ENCODE measurements around the gene SLC16A10. TPM values are rescaled to one million over a fixed set of nuclear protein-coding genes. Genes with fewer than 3 reads are reported as not detected.

The SLC16A10 gene
- total and polyA plus RNA-seq, 9 donors = 1.3 to 5.1 (median 2.5) TPM

DNA sequence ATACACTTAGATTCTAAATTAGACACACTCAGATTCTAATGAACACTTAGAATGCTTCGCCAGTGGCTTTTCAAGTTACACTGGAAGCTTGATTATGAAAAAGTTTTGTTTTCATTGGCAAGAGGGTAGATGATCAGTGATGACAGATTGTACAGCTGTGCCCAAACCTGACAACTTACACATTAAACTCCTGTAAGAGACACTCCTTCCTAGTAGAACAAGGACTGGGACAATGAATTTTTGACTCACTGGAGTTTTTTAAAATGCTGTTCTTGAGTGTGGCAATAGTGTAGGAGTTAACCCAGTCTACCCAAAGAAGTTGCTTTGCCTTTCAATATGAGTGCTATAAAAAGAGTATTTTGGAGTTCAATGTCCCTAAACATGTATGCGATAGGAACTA, 140.8 kb downstream of the SLC16A10 start:
- Histone ChIP-seq H3K36me3 (ENCODE audit: control insufficient read depth, insufficient read depth, low read length) (no peaks in the 10 kb centered on the region), H3K27me3 (ENCODE audit: control insufficient read depth, insufficient read depth, low read length) (no peaks in the 10 kb centered on the region), H3K9me3 (replicated peaks; ENCODE audit: control insufficient read depth, low read depth, low read length) (no peaks in the 10 kb centered on the region), H3K4me1 (ENCODE audit: control insufficient read depth, insufficient read depth, low read length) (no peaks in the 10 kb centered on the region), H3K4me3 (ENCODE audit: low read length) (no peak overlapping the region), H3K27ac (ENCODE audit: low read length) (no peak overlapping the region)
- DNase-seq = no peak
- WGBS (ENCODE audit: insufficient coverage) = no CpG with 5 or more reads among the region's 2 CpGs

DNA sequence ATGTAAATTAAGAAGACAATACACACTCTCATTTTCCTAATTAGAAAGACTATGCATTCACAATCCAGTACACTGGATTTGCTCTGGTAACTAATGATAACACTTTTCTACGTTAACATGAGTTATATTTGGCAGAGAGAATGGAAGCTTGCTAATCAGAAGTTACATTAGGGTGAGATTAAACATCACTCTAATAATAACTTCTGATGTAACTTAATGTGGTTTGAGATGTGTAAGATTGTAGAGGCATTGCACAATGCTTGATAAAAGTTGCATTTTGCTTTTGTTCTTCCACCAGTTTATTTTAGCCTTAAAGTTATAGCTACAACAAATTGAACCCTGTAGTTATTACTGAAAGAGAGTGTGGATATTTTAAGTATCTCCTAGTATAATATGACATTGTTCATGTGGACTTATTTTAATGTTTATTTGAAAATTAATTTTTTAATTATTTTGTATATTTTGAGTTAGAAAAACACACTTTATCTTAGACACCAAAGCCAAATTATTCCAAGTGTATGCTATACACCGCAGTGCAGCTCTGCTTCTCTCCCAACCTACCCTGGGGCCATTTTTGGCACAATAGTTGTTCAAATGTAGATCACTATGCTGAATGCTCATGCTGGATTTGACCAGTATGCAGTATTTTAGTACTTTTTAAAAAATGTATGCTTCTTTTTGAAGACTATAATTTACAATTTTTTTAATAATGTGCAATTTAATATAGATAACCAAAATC, 143.2 kb downstream of the SLC16A10 start:
- Histone ChIP-seq H3K4me3 (ENCODE audit: low read length) (no peak overlapping the region), H3K36me3 (ENCODE audit: control insufficient read depth, insufficient read depth, low read length) (no peaks in the 10 kb centered on the region), H3K27me3 (ENCODE audit: control insufficient read depth, insufficient read depth, low read length) (no peaks in the 10 kb centered on the region), H3K27ac (ENCODE audit: low read length) (no peak overlapping the region), H3K9me3 (replicated peaks; ENCODE audit: control insufficient read depth, low read depth, low read length) (no peaks in the 10 kb centered on the region), H3K4me1 (ENCODE audit: control insufficient read depth, insufficient read depth, low read length) (no peaks in the 10 kb centered on the region)
- DNase-seq = peak; percentile 12
- no CpG with 5 or more reads among the region's 2 CpGs for WGBS (ENCODE audit: insufficient coverage)

DNA sequence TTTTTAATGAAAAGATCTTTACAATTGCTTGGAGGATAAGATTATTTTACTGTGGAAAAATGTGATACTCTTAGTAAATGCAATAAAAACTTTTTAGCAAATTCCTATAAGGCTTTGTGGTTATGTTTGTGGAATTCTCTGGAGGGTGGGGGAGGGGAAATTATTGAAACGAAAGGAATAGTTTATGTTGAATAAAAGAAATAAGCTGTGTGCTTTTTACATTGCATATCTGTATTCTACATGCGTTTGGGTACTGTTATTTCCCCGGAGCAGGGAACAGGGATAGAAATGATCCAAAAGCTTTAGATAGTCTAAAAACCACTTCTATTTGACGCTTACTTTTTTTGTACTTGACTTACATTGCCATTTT, 143.8 kb downstream of the SLC16A10 start:
- Histone ChIP-seq H3K36me3 (ENCODE audit: control insufficient read depth, insufficient read depth, low read length) (no peaks in the 10 kb centered on the region), H3K4me3 (ENCODE audit: low read length) (no peak overlapping the region), H3K27me3 (ENCODE audit: control insufficient read depth, insufficient read depth, low read length) (no peaks in the 10 kb centered on the region), H3K27ac (ENCODE audit: low read length) (no peak overlapping the region), H3K4me1 (ENCODE audit: control insufficient read depth, insufficient read depth, low read length) (no peaks in the 10 kb centered on the region), H3K9me3 (replicated peaks; ENCODE audit: control insufficient read depth, low read depth, low read length) (no peaks in the 10 kb centered on the region)
- no CpG with 5 or more reads among the region's 4 CpGs for WGBS (ENCODE audit: insufficient coverage)
- DNase-seq = no peak

DNA sequence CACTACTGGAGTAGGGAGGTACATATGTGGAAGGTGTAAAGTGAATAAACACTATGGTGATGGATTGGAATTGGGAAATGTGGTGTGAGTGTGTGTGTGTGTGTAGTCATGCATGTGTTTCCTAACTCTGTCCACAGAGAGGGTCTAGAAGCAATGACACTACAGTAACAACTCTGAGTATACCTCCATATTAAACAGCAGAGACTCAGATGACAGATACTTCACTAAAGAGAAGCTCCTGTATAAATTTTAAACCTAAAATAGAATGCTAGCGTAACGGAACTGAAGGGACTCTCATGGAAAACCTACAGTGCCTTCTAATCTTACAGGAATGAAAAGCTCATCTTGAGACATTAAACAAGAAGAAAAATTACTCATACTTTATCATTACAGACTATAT, 150.5 kb downstream of the SLC16A10 start:
- H3K36me3 ChIP-seq (ENCODE audit: control insufficient read depth, insufficient read depth, low read length) = no peaks in the 10 kb centered on the region
- no peaks in the 10 kb centered on the region for H3K4me1 ChIP-seq (ENCODE audit: control insufficient read depth, insufficient read depth, low read length)
- no peak overlapping the region for H3K4me3 ChIP-seq (ENCODE audit: low read length)
- no peaks in the 10 kb centered on the region for H3K27me3 ChIP-seq (ENCODE audit: control insufficient read depth, insufficient read depth, low read length)
- WGBS (ENCODE audit: insufficient coverage) = no CpG with 5 or more reads among the region's 2 CpGs
- no peaks in the 10 kb centered on the region for H3K9me3 ChIP-seq (replicated peaks; ENCODE audit: control insufficient read depth, low read depth, low read length)
- no peak overlapping the region for H3K27ac ChIP-seq (ENCODE audit: low read length)
- DNase-seq = no peak

DNA sequence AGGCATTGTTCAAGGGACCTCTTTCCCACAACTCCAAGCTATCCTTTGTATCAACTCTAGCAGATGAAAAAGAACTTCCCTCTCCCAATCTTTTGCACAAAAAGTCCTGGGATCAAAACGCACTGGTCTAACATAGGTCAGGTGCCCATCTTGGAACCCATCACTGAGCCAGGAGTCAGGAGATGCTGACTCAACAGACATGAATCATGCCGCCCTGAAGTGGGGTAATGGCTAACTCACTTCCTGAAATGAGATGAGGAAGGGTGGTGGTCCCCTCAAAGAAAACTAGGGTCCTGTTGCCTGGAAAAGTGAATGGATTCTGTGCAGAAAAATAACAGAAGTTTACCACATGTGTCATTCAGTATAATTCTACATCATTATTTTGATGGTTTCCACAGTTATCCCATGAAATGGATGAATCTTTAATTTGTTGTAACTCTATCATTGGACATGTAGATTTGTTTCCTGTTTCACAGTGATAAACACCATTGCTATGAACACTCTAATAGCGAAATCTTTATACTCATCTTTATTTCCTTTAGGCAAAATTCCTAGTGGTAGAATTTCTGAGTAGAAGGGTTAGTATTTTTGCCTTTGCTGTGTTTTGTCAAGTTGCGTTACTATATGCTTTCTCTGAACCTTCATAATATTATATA, 151.3 kb downstream of the SLC16A10 start:
- H3K27me3 ChIP-seq (ENCODE audit: control insufficient read depth, insufficient read depth, low read length) = no peaks in the 10 kb centered on the region
- no peak for DNase-seq
- H3K4me3 ChIP-seq (ENCODE audit: low read length) = no peak overlapping the region
- 80% methylated on average over 1 of the region's 4 CpGs for WGBS (ENCODE audit: insufficient coverage)
- H3K27ac ChIP-seq (ENCODE audit: low read length) = no peak overlapping the region
- H3K4me1 ChIP-seq (ENCODE audit: control insufficient read depth, insufficient read depth, low read length) = peaks cover 3% of the 10 kb centered on the region
- H3K36me3 ChIP-seq (ENCODE audit: control insufficient read depth, insufficient read depth, low read length) = no peaks in the 10 kb centered on the region
- H3K9me3 ChIP-seq (replicated peaks; ENCODE audit: control insufficient read depth, low read depth, low read length) = no peaks in the 10 kb centered on the region

DNA sequence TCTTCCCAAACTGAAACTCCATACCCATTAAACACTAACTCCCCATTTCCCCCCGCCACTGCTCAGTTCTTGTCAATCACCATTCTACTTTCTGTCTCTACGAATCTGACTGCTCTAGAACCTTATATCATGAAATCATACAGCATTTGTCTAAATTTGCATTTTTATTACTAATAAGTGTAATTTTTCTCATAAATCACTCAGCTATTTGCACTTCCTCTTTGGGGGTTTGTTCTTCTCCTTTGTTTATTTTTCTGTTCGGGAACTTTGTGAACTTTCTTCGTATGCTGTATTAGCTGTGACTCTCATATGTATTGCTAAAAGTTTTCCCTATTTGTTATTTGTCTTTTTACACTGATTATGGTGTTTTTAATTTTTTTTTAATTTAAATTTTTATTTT, 152.2 kb downstream of the SLC16A10 start:
- no CpG with 5 or more reads among the region's 4 CpGs for WGBS (ENCODE audit: insufficient coverage)
- H3K27ac ChIP-seq (ENCODE audit: low read length) = no peak overlapping the region

DNA sequence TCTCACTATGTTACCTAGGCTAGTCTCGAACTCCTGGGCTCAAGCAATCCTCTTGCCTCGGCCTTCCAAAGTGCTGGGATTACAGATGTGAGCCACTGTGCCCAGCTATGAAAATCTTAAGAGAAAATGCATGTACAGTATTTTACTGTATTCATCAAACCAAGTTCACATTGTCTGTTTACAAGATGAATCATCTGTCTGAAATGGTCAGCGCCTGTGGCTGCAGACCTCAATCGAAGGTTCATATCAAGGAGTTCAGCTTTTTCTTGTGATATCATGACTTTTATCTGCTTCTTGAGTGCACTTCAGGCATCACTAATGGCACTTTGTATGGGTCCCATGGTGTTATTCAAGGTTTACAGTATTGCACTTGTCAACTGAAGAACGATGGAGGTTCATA, 155.1 kb downstream of the SLC16A10 start:
- peaks cover 3% of the 10 kb centered on the region for H3K4me1 ChIP-seq (ENCODE audit: control insufficient read depth, insufficient read depth, low read length)
- H3K9me3 ChIP-seq (replicated peaks; ENCODE audit: control insufficient read depth, low read depth, low read length) = no peaks in the 10 kb centered on the region
- no peak overlapping the region for H3K4me3 ChIP-seq (ENCODE audit: low read length)
- 80% methylated on average over 1 of the region's 5 CpGs for WGBS (ENCODE audit: insufficient coverage)
- H3K27me3 ChIP-seq (ENCODE audit: control insufficient read depth, insufficient read depth, low read length) = no peaks in the 10 kb centered on the region
- no peak overlapping the region for H3K27ac ChIP-seq (ENCODE audit: low read length)
- no peak for DNase-seq
- no peaks in the 10 kb centered on the region for H3K36me3 ChIP-seq (ENCODE audit: control insufficient read depth, insufficient read depth, low read length)

More for the DNA sequence above, 152.2 kb downstream of the SLC16A10 start:
- peaks cover 3% of the 10 kb centered on the region for H3K4me1 ChIP-seq (ENCODE audit: control insufficient read depth, insufficient read depth, low read length)
- H3K27me3 ChIP-seq (ENCODE audit: control insufficient read depth, insufficient read depth, low read length) = no peaks in the 10 kb centered on the region
- H3K4me3 ChIP-seq (ENCODE audit: low read length) = no peak overlapping the region
- no peaks in the 10 kb centered on the region for H3K36me3 ChIP-seq (ENCODE audit: control insufficient read depth, insufficient read depth, low read length)
- no peak for DNase-seq
- no peaks in the 10 kb centered on the region for H3K9me3 ChIP-seq (replicated peaks; ENCODE audit: control insufficient read depth, low read depth, low read length)

DNA sequence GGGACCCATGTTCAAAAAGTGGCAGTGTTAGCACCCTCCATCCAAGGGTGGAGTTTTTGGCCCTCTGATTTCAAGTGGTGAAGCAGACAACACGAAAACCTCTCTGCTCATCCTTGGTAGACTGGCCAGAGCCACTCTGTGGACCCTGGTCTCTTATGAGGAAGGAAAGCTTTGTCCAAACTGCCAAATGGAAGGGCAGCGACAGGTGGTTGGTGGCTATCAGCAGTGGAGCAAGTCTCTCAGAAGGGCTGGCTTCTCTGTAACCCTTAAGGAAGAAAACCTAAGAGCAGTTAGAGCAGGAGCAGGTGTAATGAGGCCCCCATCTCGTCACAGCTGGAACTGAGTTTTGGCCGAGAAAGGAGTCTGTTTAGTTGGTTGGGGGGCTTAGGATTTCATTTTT, 155.8 kb downstream of the SLC16A10 start:
- Histone ChIP-seq H3K4me1 (ENCODE audit: control insufficient read depth, insufficient read depth, low read length) (peaks cover 3% of the 10 kb centered on the region), H3K9me3 (replicated peaks; ENCODE audit: control insufficient read depth, low read depth, low read length) (no peaks in the 10 kb centered on the region), H3K4me3 (ENCODE audit: low read length) (no peak overlapping the region), H3K27ac (ENCODE audit: low read length) (no peak overlapping the region), H3K27me3 (ENCODE audit: control insufficient read depth, insufficient read depth, low read length) (no peaks in the 10 kb centered on the region), H3K36me3 (ENCODE audit: control insufficient read depth, insufficient read depth, low read length) (no peaks in the 10 kb centered on the region)
- DNase-seq = no peak
- WGBS (ENCODE audit: insufficient coverage) = 100% methylated on average over 1 of the region's 4 CpGs

DNA sequence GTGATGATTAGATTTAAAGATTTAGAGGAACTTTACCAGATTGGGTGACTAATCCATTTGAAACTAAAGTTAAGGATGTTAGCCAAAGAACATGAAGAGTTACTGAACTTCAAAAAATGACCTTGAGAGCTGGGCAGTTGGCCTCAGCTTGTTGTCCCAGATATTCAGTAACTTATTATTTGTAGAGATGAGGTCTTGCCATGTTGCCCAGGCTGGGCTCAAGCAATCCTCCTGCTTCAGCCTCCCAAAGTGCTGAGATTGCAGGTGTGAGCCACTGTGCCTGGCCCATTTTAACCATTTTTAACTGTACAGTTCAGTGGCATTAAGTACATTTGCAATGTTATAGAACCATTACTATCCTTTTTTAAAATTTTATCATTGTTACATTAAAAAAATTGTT, 161.5 kb downstream of the SLC16A10 start:
- Histone ChIP-seq H3K27me3 (ENCODE audit: control insufficient read depth, insufficient read depth, low read length) (no peaks in the 10 kb centered on the region), H3K9me3 (replicated peaks; ENCODE audit: control insufficient read depth, low read depth, low read length) (no peaks in the 10 kb centered on the region), H3K27ac (ENCODE audit: low read length) (no peak overlapping the region), H3K4me3 (ENCODE audit: low read length) (no peak overlapping the region), H3K36me3 (ENCODE audit: control insufficient read depth, insufficient read depth, low read length) (no peaks in the 10 kb centered on the region), H3K4me1 (ENCODE audit: control insufficient read depth, insufficient read depth, low read length) (no peaks in the 10 kb centered on the region)
- DNase-seq = no peak

DNA sequence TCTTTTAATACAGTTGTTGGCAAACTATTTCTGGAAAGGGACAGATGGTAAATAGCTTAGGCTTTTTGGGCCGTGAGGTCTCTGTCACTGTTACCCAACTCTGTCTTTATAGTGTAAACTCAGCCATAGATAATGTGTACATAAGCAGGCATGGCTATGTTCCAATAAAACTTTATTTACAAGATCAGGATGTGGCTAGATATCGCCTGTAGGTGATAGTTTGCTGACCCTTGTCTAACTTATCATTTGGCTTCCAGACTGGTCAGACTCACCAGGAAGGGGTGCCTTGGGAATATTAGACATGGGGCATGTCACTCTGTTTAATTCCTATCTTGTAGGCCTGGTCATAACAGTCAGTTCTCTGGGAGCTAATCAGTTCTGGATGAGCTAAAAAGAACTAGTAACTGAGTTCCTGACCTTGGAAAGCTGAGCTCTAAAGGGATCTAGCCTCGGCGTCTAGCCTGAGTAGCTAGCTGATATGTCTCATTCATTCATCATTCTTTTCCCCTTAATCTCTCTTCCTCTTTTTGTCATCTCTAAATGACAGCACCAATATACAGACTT, 163.6 kb downstream of the SLC16A10 start:
- Histone ChIP-seq H3K4me1 (ENCODE audit: control insufficient read depth, insufficient read depth, low read length) (no peaks in the 10 kb centered on the region), H3K4me3 (ENCODE audit: low read length) (no peak overlapping the region), H3K9me3 (replicated peaks; ENCODE audit: control insufficient read depth, low read depth, low read length) (no peaks in the 10 kb centered on the region), H3K36me3 (ENCODE audit: control insufficient read depth, insufficient read depth, low read length) (no peaks in the 10 kb centered on the region), H3K27ac (ENCODE audit: low read length) (no peak overlapping the region), H3K27me3 (ENCODE audit: control insufficient read depth, insufficient read depth, low read length) (peaks cover 8% of the 10 kb centered on the region)
- no CpG with 5 or more reads among the region's 4 CpGs for WGBS (ENCODE audit: insufficient coverage)
- no peak for DNase-seq

Data from muscle of leg (tissue), 11 donors.